Kidney tubule cell (primary cell): Measurements from ENCODE around the gene SMARCD2.

ENCODE experiments used
- DNase-seq: peaks from one replicate; pipeline ENCODE4 v3.0.0-alpha.2; 2018; ENCODE audit warnings: low spot score

Gene SMARCD2

DNA sequence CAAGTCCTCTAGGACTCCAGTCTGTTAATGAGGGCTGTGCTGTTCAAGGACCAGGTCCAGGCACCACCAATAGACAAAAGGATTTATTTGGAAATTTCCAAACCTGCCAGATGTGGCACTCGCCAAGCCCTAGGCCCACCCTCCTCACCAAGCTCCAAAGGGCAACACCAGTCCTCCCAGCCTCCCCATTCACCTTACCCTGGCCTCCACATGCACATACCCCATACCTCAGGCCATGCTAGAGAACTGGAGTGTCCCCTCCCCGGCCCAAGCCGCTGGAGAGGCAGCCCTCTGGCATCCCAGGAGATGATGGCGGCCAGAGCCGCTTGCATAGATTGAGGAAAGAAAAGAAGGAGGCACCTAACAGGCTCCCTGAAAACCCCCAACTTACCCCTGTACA lies 10.5 kb downstream of the SMARCD2 start:
- no peak for DNase-seq

DNA sequence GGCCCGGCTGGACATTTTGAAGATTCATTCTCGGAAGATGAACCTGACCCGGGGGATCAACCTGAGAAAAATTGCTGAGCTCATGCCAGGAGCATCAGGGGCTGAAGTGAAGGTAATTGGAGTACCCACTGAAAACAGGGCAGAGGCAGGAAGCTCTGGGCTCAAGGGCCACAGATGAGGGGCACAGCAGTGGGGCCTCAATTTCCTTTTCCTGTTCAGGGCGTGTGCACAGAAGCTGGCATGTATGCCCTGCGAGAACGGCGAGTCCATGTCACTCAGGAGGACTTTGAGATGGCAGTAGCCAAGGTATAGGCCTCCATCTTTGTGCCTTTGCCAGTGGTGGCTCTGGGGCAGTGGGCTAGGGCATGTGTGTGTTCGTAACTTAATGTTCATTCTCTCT lies 11.0 kb downstream of the SMARCD2 start:
- no peak for DNase-seq

DNA sequence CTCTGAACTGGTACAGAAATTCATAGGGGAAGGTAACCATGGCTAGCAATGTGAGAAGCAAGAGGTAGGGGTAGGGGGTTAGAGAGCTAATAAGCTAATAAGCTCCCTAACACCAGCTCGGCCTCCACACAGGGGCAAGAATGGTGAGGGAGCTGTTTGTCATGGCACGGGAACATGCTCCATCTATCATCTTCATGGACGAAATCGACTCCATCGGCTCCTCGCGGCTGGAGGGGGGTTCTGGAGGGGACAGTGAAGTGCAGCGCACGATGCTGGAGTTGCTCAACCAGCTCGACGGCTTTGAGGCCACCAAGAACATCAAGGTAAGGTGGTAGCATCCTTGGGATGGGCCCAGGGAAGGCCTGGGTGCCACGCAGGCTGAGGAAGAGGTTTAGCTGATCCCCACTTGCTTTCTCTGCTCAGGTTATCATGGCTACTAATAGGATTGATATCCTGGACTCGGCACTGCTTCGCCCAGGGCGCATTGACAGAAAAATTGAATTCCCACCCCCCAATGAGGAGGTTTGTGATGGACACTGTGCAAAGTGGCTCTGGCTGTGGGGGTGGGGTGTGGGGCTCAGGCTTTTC lies 11.5 kb downstream of the SMARCD2 start:
- DNase-seq = no peak

DNA sequence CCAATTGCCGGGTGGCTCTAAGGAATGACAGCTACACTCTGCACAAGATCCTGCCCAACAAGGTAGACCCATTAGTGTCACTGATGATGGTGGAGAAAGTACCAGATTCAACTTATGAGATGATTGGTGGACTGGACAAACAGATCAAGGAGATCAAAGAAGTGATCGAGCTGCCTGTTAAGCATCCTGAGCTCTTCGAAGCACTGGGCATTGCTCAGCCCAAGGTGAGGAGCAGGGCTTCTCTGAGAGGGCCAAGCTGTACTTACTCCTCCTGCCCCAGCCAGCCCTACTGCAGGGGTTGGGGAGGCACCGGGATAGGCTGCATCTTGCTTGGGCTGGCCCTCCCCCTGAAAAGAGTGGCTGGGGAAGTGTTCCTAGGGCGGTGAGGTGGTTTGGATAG lies 12.2 kb downstream of the SMARCD2 start:
- no peak for DNase-seq

DNA sequence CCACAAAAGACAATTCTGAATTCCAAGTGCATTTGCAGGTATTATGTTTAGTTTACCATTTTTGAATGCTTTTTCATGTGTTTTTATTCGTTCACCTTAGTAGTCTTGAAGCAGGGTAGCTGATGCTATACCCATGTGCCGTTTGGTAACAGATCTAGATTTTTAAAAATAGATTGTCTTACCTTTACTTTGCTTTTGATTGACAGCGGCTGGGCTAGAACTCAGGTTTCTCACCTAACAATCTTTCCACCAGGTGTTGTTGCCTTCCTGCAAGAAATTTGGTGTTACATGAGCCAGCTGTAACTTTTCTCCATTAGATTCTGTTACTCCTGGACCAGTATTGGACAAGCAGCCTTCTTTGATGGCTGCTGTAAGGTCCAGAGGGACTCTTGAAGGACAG lies 13.5 kb downstream of the SMARCD2 start:
- no peak for DNase-seq

DNA sequence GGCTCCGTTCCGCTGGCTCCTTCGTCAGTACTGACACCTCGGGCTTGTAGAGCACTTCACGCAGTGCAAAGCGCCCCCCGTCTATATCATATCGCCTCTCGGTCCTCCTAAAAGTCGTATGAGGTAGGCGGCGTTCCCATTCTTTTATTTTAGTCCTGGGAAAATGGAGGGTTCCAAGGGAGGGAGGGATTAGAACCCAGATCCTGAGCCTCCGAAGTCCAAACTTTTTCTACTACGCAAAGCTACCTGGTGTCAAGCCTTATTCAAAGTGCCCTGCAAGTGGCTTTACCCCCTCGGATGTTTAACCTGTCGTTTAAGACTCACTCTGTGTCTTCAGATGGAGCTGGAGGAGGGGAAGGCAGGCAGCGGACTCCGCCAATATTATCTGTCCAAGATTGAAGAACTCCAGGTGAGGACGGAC lies 14.7 kb downstream of the SMARCD2 start:
- DNase-seq = peak; percentile 10

DNA sequence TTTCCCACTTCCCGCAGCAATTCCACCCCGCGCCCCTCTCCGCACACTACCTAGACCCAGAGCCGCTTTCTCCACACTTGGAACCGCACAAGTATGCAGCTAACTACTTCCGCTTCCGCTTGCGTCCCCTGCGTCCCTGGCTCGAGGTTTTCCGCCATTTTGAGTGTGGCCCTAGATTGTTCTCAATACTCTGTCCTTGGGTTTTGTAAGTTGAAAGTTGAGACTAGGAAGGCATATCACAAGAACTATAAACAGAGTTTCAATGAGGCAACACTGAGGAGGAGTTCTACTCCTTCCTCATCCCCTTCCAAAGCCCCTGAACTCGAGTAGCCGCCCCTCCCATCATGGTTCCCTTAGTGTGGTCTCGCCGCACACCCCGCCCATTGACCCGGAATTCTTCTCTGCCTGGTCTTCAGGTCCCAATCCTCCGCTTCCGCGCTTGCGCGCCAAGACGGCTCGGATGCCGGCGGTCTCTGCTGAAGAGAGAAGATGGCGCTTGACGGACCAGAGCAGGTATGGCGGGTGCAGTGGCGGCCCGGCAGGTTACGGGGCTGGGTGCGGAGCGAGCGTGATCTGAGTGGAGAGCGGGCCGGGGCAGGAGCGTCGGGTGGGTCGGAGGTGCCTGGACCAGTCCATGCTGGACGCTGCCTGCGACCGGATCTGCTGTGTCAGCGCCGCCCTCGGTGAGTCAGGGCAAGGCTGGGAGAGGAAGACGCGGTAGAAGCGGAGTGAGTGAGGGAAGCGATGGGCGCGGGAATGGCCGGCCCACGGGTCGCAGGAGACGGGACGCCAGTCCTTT lies 15.3 kb downstream of the SMARCD2 start, which contains the start of the genes FTSJ3 and PSMC5:
TSS of gene FTSJ3 (minus strand) at position 662 of the 799 bp plus-strand sequence. CDS start 761 bp downstream, outside the sequence.
TSS of gene PSMC5 (plus strand) at position 430 of the 799 bp plus-strand sequence. CDS start at position 490, 60 bp downstream.
- DNase-seq = peak; percentile 95

DNA sequence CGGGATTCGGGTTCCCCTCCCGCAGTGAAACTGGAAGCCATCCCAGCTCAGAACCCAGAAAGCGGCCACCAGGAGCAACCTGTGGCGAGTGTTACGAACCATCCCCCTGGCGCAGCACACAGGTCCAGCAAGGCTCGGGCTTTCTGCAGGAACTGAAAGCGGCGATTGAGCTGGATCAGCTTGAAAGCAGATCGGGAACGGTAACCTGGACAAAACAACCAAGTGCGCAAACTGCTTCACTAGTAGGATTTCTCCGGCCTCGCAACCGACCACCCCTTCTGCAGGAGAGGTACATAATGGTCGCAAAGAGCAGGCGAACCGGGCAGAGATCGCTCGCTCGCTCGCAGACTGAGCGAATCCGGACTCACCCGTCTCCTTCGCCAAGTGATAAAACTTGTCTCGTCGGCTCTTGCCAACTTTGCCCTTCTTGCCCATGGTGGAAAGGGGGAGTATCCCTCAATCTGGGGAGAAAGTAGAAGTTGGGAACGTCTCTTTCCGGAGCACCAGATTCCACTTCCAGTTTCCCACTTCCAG lies 15.9 kb downstream of the SMARCD2 start:
- DNase-seq = peak; percentile 31

DNA sequence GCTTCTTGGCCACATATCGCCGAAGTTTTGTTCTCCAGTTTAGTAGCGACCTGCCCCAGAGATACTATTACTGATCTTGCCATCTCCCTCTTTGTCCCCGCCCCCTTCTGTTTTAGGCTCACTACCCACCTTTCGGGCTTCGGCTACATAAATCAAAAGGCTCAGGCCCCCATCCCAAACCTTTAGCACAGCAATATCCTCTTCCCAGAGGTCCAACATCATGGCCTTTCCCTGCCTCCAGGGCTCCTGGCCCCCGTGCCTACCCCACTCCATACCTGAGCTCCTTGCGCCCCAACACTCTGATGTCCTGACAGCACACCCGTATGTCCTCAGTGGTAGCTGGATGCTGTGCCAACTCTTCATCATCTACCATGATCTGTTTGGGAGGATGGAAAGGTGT lies 18.1 kb downstream of the SMARCD2 start:
- no peak for DNase-seq

DNA sequence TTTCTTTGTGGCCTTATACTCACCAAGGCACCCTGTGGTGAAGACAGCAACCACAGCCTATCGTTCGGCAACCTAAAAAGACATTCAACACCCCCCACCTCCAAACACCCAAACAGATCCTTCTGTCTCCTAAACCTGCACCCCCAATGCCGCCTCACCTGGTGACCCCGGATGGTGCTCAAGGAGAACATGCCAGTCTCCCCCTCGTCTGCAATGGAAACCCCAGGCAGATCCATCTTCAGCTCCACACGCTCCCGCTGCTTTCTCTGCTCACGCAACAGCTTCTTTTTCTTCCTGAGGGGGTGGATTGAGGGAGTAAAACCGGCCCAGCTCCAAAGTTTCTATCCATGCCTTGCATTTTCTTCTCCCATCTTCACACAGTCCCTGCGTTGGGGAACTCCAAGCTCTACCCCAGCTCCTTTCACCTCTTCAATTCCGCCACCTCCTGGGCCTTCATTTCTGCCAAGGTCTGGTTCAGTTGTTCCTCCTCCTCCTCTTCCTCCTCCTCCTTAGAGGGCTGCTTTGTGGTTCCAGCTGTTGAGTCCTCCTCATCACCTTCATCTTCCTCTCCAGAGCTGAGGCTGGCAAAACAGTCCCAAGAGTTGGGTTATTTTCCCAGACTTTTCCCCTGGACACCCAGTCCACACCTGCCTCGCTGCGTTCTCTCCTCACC lies 18.7 kb downstream of the SMARCD2 start:
- no peak for DNase-seq

DNA sequence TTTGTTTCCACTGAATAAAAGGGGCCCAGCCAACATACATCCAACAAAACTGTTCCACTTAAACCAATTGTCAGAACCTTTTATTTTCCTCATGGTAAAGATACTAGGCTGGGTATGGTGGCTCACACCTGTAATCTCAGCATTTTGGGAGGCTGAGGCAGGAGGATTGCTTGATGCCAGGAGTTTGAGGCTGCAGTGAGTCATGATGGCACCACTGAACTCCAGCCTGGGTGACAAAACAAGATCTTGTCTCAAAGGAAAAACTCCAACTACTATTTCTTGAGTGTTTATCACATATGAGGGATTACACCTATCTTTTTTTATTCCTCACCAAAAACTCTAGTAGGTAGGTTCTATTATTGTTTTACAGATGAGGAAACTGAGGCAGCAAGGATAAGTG lies 19.9 kb downstream of the SMARCD2 start:
- no peak for DNase-seq

DNA sequence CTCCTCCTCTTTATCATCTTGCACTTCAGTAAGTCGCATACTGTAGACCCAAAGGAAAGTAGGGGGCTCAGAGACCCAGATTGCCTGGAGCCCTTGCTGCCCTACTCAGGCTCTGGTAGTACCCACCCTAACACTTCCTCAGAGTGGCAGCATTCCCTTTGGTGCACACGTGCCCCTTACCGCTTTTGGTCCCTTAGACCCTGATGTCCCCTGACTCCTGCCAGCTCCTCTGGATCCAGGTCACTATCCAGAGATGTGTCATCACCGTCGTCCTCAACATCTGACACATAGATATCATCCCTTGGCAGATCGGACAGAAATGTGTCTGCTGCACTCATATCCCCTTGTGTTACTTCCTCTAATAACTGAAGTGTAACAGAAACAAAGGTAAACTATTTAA lies 20.7 kb downstream of the SMARCD2 start:
- DNase-seq = no peak

DNA sequence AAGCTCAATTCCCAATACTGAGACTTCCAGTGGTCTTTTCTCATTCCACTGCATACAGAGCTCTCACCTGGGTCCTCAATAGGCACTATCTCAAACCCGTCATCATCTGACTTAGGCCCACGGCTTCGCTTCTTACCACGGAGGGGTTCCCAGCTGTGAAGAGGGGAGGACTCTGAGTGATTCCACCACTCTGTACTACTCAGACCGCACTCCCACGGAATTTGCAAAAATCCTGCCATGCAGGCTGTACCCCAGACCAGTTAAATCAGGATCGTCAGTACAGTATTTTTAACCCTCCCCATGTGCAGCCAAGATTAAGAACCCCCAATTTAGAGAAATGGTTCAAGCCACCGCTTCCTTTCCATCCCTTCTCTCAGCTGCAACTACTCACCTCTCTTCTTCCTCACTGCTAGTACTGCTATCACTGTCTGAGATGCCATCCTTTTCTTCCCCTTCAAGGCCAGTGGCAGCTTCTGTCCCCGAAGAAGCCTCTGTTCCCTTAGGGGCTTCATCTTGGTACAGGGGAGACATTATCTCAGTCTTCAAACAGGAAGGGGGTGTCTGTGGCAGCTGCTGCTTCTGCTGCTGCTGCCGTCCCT lies 21.4 kb downstream of the SMARCD2 start:
- DNase-seq = no peak

DNA sequence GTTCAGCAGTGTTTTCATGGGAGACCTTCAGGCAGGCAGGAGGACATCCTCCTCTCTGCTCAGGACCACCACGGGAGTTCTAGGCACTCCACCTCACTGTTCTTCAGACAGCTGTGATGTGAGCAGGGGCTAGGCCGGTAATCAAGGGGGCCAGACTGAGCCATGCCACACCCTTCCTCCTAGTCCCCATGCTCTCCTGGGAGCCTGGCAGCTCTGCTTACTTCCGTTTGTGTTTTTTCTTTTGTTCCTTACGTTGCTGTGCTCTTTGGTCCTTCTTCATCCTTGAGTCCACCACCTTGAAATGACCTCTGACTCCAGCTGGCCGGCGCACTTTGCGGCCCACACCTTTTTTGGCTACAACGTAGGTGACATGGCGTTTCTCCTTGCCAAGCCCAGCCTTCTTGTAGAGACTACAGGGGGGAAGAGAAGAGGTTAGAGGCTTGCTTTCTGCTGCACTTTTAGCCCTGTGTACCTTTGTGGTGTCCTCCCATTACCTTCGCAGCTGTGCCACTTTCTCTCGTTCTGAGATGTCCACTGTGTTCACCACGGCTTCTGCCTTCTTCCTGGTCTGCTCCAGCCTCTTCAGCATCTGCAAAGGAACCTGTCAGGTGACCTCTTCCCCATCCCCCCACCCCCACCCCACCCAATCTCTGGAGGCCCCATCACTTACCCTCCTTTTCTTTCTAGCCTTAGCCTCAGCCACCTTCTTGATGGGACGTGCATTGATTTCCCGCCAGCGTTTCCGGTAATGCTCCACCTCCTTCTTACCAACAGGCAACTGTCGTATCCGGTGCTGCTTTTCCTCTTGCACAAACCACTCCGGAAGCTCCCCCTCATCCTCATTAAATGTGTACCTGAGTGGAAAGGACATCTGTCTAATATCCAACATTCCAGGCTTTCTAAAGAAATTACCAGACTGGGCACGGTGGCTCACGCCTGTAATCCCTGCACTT lies 22.6 kb downstream of the SMARCD2 start:
- peak; percentile 19 for DNase-seq

DNA sequence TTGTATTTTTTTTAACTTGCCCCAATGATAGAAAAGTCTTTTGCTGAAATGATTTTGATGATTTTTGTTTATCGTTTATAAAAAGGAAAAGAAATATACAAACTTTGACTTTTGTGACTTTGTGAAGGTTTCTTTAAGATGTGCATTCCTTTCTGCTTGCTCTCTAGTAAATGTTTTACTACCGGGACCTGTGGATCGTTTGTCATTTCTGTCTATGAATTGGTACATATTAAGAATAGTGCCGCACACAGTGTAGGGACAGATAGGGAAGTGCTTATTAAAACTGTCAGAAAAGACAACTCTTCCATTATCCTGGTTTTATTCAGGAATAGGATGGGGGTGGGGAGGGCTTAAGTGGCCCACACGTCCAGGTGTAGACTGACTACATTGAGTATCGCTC lies 23.4 kb downstream of the SMARCD2 start:
- DNase-seq = peak; percentile 75

DNA sequence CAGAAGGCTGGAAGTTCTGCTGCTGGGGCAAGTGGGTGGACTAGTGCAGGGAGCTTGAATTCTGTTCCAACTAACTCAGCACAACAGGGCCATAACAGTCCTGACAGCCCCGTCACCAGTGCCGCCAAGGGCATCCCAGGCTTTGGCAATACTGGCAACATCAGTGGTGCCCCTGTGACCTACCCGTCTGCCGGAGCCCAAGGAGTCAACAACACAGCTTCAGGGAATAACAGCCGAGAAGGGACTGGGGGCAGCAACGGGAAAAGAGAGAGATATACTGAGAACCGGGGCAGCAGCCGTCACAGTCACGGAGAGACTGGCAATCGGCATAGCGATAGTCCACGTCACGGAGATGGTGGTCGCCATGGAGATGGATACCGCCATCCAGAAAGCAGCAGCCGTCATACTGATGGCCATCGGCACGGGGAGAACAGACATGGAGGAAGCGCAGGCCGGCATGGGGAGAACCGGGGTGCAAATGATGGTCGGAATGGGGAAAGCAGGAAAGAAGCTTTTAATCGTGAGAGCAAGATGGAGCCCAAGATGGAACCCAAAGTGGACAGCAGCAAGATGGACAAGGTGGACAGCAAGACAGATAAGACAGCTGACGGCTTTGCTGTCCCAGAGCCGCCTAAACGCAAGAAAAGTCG lies 24.6 kb downstream of the SMARCD2 start:
- DNase-seq = no peak

DNA sequence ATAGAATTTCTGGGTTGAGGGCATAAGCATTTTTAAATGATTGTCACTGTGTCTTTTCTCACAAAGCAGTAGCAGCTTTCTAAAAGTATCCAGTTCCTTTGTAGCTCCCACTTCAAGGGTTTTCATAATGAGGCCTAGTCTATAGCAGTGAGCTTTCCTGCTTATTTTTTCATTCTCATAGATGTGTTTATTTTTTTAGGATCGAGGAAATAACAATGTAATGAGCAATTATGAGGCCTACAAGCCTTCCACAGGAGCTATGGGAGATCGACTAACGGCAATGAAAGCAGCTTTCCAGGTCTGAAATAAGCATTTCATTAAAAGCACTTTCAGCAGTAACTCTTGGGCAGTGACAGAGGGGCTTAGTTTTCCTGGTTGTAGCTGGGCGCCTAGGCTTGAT lies 25.8 kb downstream of the SMARCD2 start:
- no peak for DNase-seq

DNA sequence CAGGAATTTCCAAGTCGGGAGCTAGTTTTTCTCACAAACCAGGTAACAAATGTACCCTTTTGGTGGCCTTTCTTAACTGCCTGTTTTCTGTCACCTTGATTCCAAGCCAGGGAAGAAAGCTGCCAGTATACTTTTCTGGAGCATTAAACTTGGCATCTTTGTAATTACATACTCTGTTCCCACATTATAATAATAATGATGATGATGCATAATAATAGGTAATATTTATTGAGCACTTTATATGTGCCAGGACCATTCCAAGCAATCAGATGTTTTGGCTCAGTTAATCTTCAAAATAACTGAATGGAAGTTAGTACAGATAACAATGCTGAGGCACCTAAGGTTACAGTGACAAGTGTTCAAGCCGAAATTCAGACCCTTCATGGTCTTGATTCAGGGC lies 26.4 kb downstream of the SMARCD2 start:
- DNase-seq = no peak

DNA sequence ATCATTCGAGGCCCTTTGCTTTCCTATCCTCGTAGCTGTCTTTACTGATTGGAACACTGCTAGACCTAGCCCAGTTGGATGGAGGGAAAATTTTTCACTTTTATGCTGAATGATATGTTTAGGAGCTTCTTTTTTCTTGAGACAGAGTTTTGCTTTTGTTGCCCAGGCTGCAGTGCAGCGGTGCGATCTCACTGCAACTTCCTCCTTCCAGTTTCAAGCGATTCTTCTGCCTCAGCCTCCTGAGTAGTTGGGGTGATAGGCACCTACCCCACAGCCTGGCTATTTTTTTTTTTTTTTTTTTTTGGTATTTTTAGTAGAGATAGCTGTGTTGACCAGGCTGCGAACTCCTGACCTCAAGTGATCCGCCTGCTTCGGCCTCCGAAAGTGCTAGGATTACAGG lies 32.5 kb downstream of the SMARCD2 start:
- DNase-seq = no peak

DNA sequence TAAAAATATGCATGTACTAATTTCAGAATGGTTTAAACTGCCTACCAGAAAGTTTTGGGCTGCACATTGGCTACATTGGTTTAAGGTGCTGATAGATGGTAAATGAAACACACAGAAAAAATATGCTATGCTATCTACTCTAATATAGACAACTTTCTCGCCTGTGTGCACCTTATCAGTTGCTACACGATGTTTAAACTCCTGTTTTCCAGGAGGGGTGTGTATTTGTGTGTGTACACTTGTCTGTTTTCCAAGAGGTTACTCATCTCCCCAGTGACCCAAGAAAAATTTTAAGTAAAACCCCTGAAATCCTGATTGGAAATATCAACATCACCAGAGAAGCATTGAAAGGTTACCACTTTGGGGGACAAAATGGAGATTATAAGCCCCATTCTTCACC lies 36.9 kb downstream of the SMARCD2 start:
- no peak for DNase-seq

DNA sequence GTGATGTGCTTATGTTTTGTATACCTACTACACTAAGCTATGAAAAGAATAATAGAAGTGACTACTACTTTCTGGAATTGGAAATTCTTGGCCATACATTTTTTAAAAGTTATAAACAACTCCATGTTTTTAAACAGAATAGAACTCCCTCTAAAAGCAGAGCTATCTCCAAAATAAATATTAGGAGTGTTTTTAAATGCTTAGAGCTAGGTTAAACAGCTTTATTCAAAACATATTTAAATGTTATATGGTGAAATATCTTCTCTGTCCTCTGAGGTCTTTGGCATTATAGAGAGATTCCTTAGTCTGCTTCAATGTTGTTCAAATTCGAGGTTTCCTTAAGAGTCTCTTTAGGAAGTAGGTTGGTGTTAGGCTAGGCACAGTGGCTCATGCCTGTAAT lies 38.2 kb downstream of the SMARCD2 start:
- no peak for DNase-seq
